CD4-positive, alpha-beta T cell treated with Interferon alpha-2 for 1 hour (primary cell): ENCODE results near the gene KCNJ12.
"Not testable (repeated sequence)": the region's sequence is repeated elsewhere in the genome, so short reads cannot be mapped to it uniquely, and the experiment has no call there.

Experiments used
- DNase-seq, 2 donors: peaks; one replicate each; pipeline ENCODE4 v3.0.0-alpha.2; 2020 to 2022

Gene KCNJ12

GRCh38 chr17:21410371-21410770, 34.2 kb downstream of the KCNJ12 start:
- DNase-seq = not testable (repeated sequence)

- not testable (repeated sequence) for DNase-seq
Observed at GRCh38 chr17:21410906-21411678, 34.9 kb downstream of the KCNJ12 start.

- DNase-seq = not testable (repeated sequence)
Observed at GRCh38 chr17:21411679-21412205, 35.6 kb downstream of the KCNJ12 start.

- not testable (repeated sequence) for DNase-seq
Observed at GRCh38 chr17:21412207-21412681, 36.1 kb downstream of the KCNJ12 start.

GRCh38 chr17:21413570-21414279, 37.6 kb downstream of the KCNJ12 start:
- DNase-seq = not testable (repeated sequence)

- DNase-seq = not testable (repeated sequence)
Observed at GRCh38 chr17:21414616-21415015, 38.5 kb downstream of the KCNJ12 start.

GRCh38 chr17:21415166-21415990, 39.2 kb downstream of the KCNJ12 start:
- DNase-seq = not testable (repeated sequence)

- DNase-seq = not testable (repeated sequence)
Observed at GRCh38 chr17:21416471-21416981, 40.4 kb downstream of the KCNJ12 start.

GRCh38 chr17:21417349-21417748, 41.2 kb downstream of the KCNJ12 start:
- not testable (repeated sequence) for DNase-seq

GRCh38 chr17:21417921-21418320, 41.8 kb downstream of the KCNJ12 start:
- DNase-seq = no peak

GRCh38 chr17:21418446-21419298, 42.5 kb downstream of the KCNJ12 start:
- no peak for DNase-seq

GRCh38 chr17:21419299-21420239, 43.4 kb downstream of the KCNJ12 start:
- peak; percentile 46 to 49 for DNase-seq

- DNase-seq = not testable (repeated sequence)
Observed at GRCh38 chr17:21420503-21421090, 44.4 kb downstream of the KCNJ12 start.

GRCh38 chr17:21421421-21422310, 45.5 kb downstream of the KCNJ12 start:
- not testable (repeated sequence) for DNase-seq

- not testable (repeated sequence) for DNase-seq
Observed at GRCh38 chr17:21422311-21423189, 46.4 kb downstream of the KCNJ12 start.

- DNase-seq = not testable (repeated sequence)
Observed at GRCh38 chr17:21423190-21423493, 47.0 kb downstream of the KCNJ12 start.

- DNase-seq = not testable (repeated sequence)
Observed at GRCh38 chr17:21424697-21425096, 48.5 kb downstream of the KCNJ12 start.

GRCh38 chr17:21425321-21425720, 49.2 kb downstream of the KCNJ12 start:
- no peak for DNase-seq
